Muscle of leg (tissue), 11 donors: ENCODE measurements around the gene EFHC1. TPM values are rescaled to one million over a fixed set of nuclear protein-coding genes. Genes with fewer than 3 reads are reported as not detected.
A peak's percentile ranks its signal among the peaks of the same experiment; 100 is the strongest.

Experiments
- DNase-seq: peaks from one replicate; pipeline ENCODE4 v3.0.0; 2013
- H3K27ac ChIP-seq: one replicate; pipeline ENCODE4 v1.5.1; 2013; ENCODE audit warnings: mild to moderate bottlenecking, low read length, control low read depth
- H3K27me3 ChIP-seq: one replicate; pipeline ENCODE4 v1.6.1; 2013; ENCODE audit warnings: low read length; ENCODE audit not compliant: control insufficient read depth, insufficient read depth
- H3K36me3 ChIP-seq: one replicate; pipeline ENCODE4 v1.6.1; 2013; ENCODE audit warnings: low read length; ENCODE audit not compliant: control insufficient read depth, insufficient read depth
- H3K4me1 ChIP-seq: one replicate; pipeline ENCODE4 v1.6.1; 2013; ENCODE audit warnings: low read length; ENCODE audit not compliant: control insufficient read depth, insufficient read depth
- H3K4me3 ChIP-seq: one replicate; pipeline ENCODE4 v1.5.1; 2013; ENCODE audit warnings: low read length, control low read depth
- H3K9me3 ChIP-seq: replicated peaks from 2 replicates; pipeline ENCODE4 v1.6.1; 2013; ENCODE audit warnings: low read depth, low read length; ENCODE audit not compliant: control insufficient read depth
- WGBS: methylation state at CpG from one replicate; pipeline ENCODE4 v1.1.5; 2013; ENCODE audit warnings: missing lambda C conversion rate; ENCODE audit not compliant: insufficient coverage; 5-methylcytosine and 5-hydroxymethylcytosine counted together
- polyA plus RNA-seq, 8 donors: library from polyadenylated mRNA; unstranded; fragments of 120-200 nt; gene quantifications; one replicate each; pipeline versions ENCODE4 v1.2.1 to v1.2.3, GENCODE V29; 2013; ENCODE audit warnings: inconsistent platforms in 1 of 8, low replicate concordance in 1 of 8; ENCODE audit not compliant: insufficient read length in 8 of 8, insufficient read depth in 1 of 8
- total RNA-seq: library from RNA; stranded (reverse); fragments of 120-200 nt; gene quantifications from one replicate; pipeline ENCODE4 v1.2.4, GENCODE V29; 2013

EFHC1 gene
- total and polyA plus RNA-seq, 9 donors: 16.9 to 25.7 (median 18.4) TPM

DNA sequence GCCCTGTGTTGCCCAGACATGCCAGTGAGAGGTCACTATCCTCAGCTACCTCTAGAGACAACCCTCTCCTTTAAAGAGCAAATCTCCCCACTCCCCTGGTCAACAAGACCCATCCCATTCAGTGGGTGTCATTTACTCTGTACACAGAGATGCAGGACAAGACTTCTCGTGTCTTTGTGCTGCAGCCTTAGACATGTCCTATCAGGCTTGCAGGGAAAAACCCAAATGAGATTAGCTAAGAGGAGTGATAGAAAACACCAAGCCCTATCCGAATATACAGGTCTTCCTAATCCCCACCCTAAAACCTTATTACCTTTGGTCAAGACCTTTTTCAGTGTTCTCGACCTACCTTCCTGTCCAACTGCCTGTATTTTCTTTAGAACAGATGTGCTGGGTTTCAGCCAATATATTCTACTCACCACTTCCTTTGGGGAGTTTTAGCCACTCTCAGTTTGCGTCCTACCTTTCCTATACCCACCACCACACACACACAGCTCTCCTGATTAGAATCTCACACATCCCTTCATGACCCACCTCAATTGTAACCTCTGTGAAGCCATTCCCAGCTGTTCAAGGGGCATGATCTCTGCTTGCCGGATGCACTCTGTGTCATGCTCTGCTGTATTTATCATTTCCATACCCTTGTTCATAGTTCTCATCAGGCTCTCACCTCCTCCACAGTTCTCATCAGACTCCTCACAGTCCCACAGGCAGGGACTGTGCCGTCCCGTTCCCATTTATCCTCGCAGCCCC, 117.0 kb downstream of the EFHC1 start:
- H3K9me3 ChIP-seq: no peaks in the 10 kb centered on the region
- H3K27ac ChIP-seq: no peak overlapping the region
- H3K27me3 ChIP-seq: no peaks in the 10 kb centered on the region
- no peak for DNase-seq
- H3K36me3 ChIP-seq: peaks cover 20% of the 10 kb centered on the region
- no peak overlapping the region for H3K4me3 ChIP-seq
- 27% methylated on average over 6 of the region's 8 CpGs for WGBS
- H3K4me1 ChIP-seq: peaks cover 15% of the 10 kb centered on the region

DNA sequence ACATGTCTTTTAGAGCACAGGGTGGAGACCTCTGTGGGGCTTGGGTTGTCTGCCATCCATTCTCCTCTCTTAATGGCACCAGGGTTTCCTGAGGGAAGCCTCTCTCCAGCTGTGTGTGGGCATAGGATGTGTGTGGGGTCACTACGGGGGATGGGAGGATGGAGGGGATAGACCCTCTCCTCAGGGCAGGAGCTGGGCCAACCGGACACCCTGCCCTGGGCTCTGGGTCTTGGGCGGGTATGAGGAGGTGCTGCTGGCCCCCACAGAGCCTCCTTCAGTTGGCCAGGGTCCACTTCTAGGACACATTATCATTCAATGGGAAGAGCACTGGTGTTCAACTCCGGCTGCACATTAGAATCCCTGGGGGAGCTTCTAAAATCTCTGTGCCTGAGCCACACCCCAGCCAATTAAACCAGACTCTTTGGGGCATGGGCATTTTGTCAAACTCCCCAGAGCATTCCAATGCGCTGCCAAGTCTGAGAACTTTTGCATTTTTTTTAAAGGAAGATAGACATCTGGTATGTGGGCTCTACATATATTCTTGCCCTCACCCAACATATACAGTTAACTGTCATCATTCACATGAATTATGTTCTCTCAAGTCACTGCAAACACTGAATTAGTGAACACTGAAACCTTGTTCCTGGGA, 118.2 kb downstream of the EFHC1 start:
- DNase-seq: no peak
- Histone ChIP-seq H3K9me3 (no peaks in the 10 kb centered on the region), H3K27ac (no peak overlapping the region), H3K27me3 (no peaks in the 10 kb centered on the region), H3K4me1 (peaks cover 15% of the 10 kb centered on the region), H3K4me3 (no peak overlapping the region), H3K36me3 (peaks cover 18% of the 10 kb centered on the region)
- 90% methylated on average over 2 of the region's 5 CpGs for WGBS

DNA sequence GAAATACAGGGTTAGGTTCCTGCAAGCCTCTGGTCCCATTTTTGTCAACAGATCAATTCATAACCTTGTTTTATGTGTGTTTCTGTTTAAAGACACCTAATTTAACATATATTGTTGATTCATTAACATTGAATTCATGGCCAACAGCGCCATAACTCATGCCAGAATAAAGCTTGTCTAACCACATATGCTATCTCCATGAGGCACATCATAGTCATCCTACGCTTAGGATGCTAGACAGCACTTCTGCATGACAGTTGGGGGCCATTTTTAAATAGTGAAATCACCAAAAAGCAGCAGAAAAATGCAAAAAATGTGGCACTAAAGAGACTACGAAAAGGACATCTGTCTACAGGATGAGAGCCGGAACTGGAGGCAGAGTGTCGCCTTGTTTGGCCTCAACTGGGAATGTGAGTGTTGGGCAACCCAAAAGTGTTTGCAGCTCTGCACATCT, 118.8 kb downstream of the EFHC1 start:
- Histone ChIP-seq H3K27me3 (no peaks in the 10 kb centered on the region), H3K9me3 (no peaks in the 10 kb centered on the region), H3K4me1 (peaks cover 19% of the 10 kb centered on the region), H3K4me3 (no peak overlapping the region), H3K36me3 (peaks cover 16% of the 10 kb centered on the region), H3K27ac (no peak overlapping the region)
- DNase-seq: no peak
- 94% methylated on average over 3 of the region's 5 CpGs for WGBS

DNA sequence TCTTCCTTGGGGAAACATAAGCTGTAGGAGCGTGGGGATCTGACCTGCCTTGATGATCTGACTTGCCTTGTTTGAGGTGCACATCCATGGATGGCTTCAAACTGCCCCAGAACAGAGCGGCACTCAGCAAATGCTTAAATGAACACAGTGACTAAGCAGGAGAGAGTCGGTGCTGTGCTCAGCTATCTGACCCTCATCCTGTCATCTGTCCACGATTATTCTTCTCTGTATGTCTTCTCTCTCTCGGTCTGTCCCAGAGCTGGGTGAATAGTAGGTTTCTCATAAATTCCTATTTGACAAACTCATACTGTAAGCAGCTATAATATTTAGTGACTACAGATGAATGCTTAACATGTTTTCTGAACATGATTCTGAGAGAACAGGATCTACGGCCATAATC, 119.5 kb downstream of the EFHC1 start:
- no peaks in the 10 kb centered on the region for H3K27me3 ChIP-seq
- peaks cover 25% of the 10 kb centered on the region for H3K4me1 ChIP-seq
- DNase-seq: no peak
- H3K4me3 ChIP-seq: no peak overlapping the region
- no peak overlapping the region for H3K27ac ChIP-seq
- H3K36me3 ChIP-seq: peaks cover 14% of the 10 kb centered on the region
- WGBS: 93% methylated on average over 2 of the region's 6 CpGs
- H3K9me3 ChIP-seq: no peaks in the 10 kb centered on the region

DNA sequence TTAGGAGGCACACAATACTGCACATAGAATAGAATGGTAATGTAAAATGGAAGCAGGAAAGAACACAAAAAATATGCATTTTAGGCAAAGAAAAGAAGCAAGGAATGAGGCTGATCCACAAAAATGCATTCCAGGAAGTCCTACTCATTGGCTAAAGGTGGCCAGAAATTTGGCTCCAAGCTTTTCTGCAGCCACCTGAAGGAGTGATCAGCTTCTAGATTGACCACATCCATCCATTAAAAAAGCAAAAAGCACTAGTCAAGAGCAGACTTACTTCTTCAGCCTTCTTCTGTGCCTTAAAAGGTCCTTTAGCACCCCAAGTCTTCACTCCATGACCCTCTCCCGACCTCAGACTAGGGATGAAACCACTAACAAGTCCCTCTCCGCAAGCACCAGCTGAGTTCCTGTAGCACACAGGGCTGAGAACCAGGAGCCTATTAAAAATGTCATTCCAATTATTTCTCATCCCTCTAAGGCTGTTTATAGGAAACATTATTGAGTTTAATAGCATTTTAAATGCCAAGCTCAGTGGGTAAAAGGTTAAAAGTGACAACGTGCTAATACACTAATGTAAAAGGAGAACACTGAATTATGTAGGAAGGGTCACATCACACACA, 120.3 kb downstream of the EFHC1 start:
- H3K9me3 ChIP-seq: no peaks in the 10 kb centered on the region
- no peak overlapping the region for H3K27ac ChIP-seq
- no peaks in the 10 kb centered on the region for H3K27me3 ChIP-seq
- WGBS: no CpG with 5 or more reads among the region's 3 CpGs
- no peak overlapping the region for H3K4me3 ChIP-seq
- peaks cover 28% of the 10 kb centered on the region for H3K4me1 ChIP-seq
- peaks cover 6% of the 10 kb centered on the region for H3K36me3 ChIP-seq
- DNase-seq: no peak

DNA sequence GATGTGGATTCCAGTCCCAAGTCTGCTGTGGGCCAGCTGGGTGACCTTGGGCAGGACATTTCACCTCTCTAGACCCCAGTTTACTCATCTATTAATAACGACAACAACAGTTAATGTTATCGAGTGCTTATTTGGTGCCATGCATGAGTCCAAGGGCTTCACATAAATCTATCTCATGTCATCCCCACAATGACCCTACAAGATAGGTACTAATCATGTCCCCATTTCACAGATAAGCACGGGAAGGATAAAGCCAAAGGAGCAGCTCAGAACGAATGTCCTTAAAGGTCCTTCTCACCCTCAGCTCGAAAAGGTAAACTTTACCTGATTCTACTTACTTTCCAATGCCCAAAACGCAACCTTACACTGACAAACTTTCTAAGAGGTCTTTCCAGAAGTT, 121.0 kb downstream of the EFHC1 start:
- H3K36me3 ChIP-seq: peaks cover 4% of the 10 kb centered on the region
- no peak overlapping the region for H3K27ac ChIP-seq
- WGBS: 74% methylated on average over 2 of the region's 6 CpGs
- peaks cover 28% of the 10 kb centered on the region for H3K4me1 ChIP-seq
- no peak overlapping the region for H3K4me3 ChIP-seq
- no peak for DNase-seq
- H3K27me3 ChIP-seq: no peaks in the 10 kb centered on the region
- H3K9me3 ChIP-seq: no peaks in the 10 kb centered on the region

DNA sequence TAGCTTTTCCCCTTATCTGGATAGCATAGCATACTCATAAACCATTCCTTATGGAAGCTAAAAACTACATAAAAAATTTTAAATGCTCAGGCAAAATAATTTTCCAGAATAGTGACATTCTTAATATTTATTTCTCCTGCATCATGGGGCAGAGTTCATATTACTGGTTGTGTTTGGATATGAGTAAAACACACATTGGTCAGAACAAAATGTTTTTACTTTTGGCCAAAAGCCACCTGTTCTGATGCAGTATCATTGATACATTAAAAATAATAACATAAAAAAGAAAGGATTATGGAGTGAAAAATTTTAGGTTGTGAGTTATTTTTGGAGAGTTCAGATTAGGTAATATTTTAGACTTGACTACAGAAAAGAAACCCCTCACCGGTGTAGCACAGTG, 123.1 kb downstream of the EFHC1 start:
- peaks cover 4% of the 10 kb centered on the region for H3K36me3 ChIP-seq
- no CpG with 5 or more reads among the region's 1 CpG for WGBS

DNA sequence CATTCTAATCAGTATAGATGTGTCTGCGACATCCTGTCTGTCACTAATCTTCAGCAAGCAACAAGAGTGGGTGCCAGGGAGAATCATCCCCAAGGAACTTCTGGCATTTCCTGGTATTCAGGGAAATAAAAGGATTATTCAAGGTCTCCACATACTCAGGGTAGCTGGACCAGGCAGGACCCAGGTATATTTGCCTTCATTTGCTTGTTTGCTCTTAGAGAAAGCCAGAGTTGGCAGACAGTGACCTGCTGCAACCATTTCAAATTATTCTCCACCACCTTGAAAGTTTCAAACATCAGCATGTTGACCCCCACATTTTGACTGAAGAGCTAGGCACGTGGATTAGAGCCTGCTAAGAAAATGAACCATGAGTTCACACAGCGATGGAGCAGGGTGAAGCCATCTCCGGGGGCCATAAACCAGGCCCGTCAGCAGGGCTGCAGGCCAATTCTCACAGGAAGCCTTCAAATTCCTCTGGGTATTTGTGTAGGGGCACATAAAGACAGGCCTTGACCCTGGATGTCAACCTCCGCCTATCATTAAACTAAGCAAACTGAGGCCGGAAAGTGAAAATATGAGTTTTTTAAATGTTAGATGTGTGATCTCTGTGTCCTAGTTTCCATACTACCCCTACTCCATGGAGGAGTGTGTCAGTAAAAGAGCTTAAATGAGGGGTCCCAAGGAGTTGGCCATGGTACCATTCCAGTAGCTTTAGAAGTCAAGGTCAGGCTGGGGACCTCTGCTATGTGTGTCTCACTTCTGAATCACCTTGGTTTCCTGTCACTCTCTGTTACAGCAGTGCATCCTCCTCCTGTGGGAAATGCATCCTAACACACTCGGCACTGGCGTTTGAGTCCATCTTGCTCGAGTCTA, 123.8 kb downstream of the EFHC1 start:
- peaks cover 31% of the 10 kb centered on the region for H3K4me1 ChIP-seq
- 45% methylated on average over 7 of the region's 10 CpGs for WGBS
- H3K27me3 ChIP-seq: no peaks in the 10 kb centered on the region
- peak overlapping the region; percentile 25 for H3K27ac ChIP-seq
- DNase-seq: no peak
- peaks cover 6% of the 10 kb centered on the region for H3K36me3 ChIP-seq
- no peak overlapping the region for H3K4me3 ChIP-seq
- H3K9me3 ChIP-seq: no peaks in the 10 kb centered on the region

More for the DNA sequence above, 123.1 kb downstream of the EFHC1 start:
- Histone ChIP-seq H3K4me1 (peaks cover 28% of the 10 kb centered on the region), H3K27me3 (no peaks in the 10 kb centered on the region), H3K9me3 (no peaks in the 10 kb centered on the region), H3K27ac (peak overlapping the region; percentile 25), H3K4me3 (no peak overlapping the region)
- peak; percentile 45 for DNase-seq

DNA sequence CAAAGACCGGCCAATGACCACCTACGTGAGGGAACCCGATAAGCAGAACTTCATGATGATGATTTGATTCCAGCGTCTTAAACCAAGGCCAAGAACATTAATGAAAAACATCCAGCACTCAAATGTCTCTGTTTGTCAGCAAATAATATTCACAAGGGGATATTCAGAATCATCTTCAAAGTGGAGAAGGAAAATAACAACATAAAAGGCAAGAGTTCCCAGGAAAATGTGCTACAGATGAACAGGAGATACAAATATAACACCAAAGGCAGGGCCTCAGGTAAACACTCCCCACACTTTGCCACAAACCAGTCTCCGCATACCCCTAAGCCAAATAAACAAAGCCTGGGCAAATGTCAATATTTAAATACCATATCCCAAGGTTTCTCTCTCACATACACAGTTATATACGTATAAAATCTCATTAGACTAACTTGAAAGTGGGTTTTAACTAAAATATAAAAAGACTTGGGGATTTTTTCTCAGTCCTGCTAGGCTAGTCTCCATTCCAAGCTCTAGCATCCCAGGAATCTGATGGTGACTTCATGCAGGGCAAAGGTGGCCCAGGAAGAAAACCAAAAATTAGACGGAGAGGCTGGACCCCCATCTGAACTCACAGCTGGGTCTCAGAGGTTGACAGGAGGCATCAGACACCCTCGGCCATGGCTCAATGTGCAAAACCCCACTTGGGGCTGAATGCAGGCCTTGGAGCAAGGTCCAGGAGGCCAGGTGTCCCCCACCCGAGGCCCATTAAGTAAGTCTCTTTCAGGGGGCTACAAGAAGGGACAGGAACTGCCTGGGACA, 124.7 kb downstream of the EFHC1 start:
- Histone ChIP-seq H3K36me3 (peaks cover 6% of the 10 kb centered on the region), H3K9me3 (no peaks in the 10 kb centered on the region), H3K27me3 (no peaks in the 10 kb centered on the region), H3K4me3 (no peak overlapping the region), H3K4me1 (peaks cover 32% of the 10 kb centered on the region), H3K27ac (no peak overlapping the region)
- WGBS: 63% methylated on average over 7 of the region's 9 CpGs
- no peak for DNase-seq
